Measurements from ENCODE around the gene TIGD7. TPM values are rescaled to one million over a fixed set of nuclear protein-coding genes. Genes with fewer than 3 reads are reported as not detected.

The TIGD7 gene
- total RNA-seq, 1 experiment from 2014 or later: 4.2 TPM

DNA sequence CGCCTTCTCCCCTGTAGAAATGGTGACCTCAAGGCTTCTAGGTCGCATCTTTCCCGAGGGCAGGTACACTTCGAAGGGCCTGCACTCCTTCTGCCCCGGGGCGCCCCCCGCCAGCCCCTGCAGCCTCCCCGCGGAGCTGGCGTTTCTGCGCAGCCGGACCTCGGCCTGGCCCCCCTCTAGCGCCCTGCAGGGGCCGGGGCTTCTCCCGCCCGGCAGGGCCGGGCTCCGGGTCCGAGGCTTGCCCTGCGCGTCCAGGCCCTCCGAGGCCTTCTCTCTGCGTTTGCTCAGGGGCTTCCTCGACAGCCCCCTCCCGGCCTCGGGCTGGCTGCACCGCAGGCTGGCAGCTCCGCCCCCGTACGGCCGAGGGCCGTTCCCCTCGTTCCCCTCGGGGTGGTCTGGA, 50.9 kb downstream of the TIGD7 start:
- H2BK20ac ChIP-seq (ENCODE audit: low read depth, low read length, poor library complexity, severe bottlenecking): no peak overlapping the region
- H3K14ac ChIP-seq (ENCODE audit: insufficient read depth, low read length): no peak overlapping the region
- WGBS (ENCODE audit: extremely low coverage, insufficient read length, low lambda C conversion rate): no CpG with 5 or more reads among the region's 35 CpGs
- no peak overlapping the region for H3K4me3 Mint-ChIP-seq
- H4K5ac ChIP-seq (ENCODE audit: insufficient read length, low read depth, low read length): no peak overlapping the region
- H3K27me3 ChIP-seq (ENCODE audit: insufficient read depth, low read length): no peaks in the 10 kb centered on the region
- H3K4me1 ChIP-seq (ENCODE audit: insufficient read depth, low read length): no peaks in the 10 kb centered on the region
- H4K20me1 ChIP-seq (ENCODE audit: control insufficient read depth, insufficient read depth, insufficient read length): no peaks in the 10 kb centered on the region
- no peak overlapping the region for H3K18ac ChIP-seq (ENCODE audit: insufficient read length, low read depth, low read length)
- H2BK5ac ChIP-seq (ENCODE audit: insufficient read length, low read length): no peak overlapping the region
- peaks cover 53 to 64% of the 10 kb centered on the region in 2 experiments for H3K9me3 Mint-ChIP-seq
- no peak for DNase-seq
- H4K8ac ChIP-seq (replicated peaks; ENCODE audit: insufficient read length, low read depth, low read length): no peak overlapping the region
- no peak overlapping the region for H3K4ac ChIP-seq (ENCODE audit: low read depth, low read length)
- no peak overlapping the region for H4K91ac ChIP-seq (ENCODE audit: insufficient read length, low read depth, low read length)
- H2AFZ ChIP-seq (ENCODE audit: low read length): no peak overlapping the region
- no peak overlapping the region for H3K4me2 ChIP-seq (ENCODE audit: insufficient read depth, insufficient read length, low read length)
- H3K36me3 Mint-ChIP-seq (ENCODE audit: insufficient read depth in 1 of 3, low read depth in 3 of 3): peaks cover 0 to 7% (median 0%) of the 10 kb centered on the region in 3 experiments; a peak in 2 of 7 replicates
- no peak overlapping the region for H2BK15ac ChIP-seq (ENCODE audit: low read depth, low read length)
- H3K23me2 ChIP-seq (ENCODE audit: insufficient read length, low read depth, low read length, poor library complexity, severe bottlenecking): no peaks in the 10 kb centered on the region
- H3K79me1 ChIP-seq (ENCODE audit: insufficient read depth, low read depth, low read length, poor library complexity, severe bottlenecking): no peaks in the 10 kb centered on the region
- no peak overlapping the region for H3K9ac ChIP-seq (ENCODE audit: extremely low read depth, insufficient read length, low read length)
- no peaks in the 10 kb centered on the region for H3K4me1 Mint-ChIP-seq
- TF ChIP-seq, protein P1, sequence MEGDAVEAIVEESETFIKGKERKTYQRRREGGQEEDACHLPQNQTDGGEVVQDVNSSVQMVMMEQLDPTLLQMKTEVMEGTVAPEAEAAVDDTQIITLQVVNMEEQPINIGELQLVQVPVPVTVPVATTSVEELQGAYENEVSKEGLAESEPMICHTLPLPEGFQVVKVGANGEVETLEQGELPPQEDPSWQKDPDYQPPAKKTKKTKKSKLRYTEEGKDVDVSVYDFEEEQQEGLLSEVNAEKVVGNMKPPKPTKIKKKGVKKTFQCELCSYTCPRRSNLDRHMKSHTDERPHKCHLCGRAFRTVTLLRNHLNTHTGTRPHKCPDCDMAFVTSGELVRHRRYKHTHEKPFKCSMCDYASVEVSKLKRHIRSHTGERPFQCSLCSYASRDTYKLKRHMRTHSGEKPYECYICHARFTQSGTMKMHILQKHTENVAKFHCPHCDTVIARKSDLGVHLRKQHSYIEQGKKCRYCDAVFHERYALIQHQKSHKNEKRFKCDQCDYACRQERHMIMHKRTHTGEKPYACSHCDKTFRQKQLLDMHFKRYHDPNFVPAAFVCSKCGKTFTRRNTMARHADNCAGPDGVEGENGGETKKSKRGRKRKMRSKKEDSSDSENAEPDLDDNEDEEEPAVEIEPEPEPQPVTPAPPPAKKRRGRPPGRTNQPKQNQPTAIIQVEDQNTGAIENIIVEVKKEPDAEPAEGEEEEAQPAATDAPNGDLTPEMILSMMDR (conservative IDR thresholded peaks at IDR 0.05): no peak
- H3K79me2 ChIP-seq (ENCODE audit: insufficient read depth, low read length): no peaks in the 10 kb centered on the region
- no peak overlapping the region for H3K56ac ChIP-seq (ENCODE audit: insufficient read length, low read depth, low read length)
- no peak overlapping the region for H3K23ac ChIP-seq (ENCODE audit: insufficient read length, low read depth, low read length)
- H2BK120ac ChIP-seq (ENCODE audit: low read depth, low read length, poor library complexity, severe bottlenecking): no peak overlapping the region
- no peak overlapping the region for H2BK12ac ChIP-seq (ENCODE audit: insufficient read length, low read depth, low read length)
- H2AK5ac ChIP-seq (ENCODE audit: insufficient read length, low read length): no peak overlapping the region
- no peak overlapping the region for H3T11ph ChIP-seq (ENCODE audit: low read length)
- no peak overlapping the region for H3K27ac Mint-ChIP-seq
- no peak overlapping the region for H3K27ac ChIP-seq (ENCODE audit: insufficient read length, low read depth, low read length)
- H3K27me3 Mint-ChIP-seq (ENCODE audit: low read depth): peaks cover 25% of the 10 kb centered on the region
- peaks cover 7% of the 10 kb centered on the region for H3K9me3 ChIP-seq (ENCODE audit: control insufficient read depth, low read depth, low read length)

Measured in H9 (cell line).